ENCODE results near the gene PRPSAP2. TPM values are rescaled to one million over a fixed set of nuclear protein-coding genes. Genes with fewer than 3 reads are reported as not detected.

PRPSAP2 gene
- total and polyA plus RNA-seq, 2 donors (not counting 1 experiment from before 2014, with no cell fraction given) = 27.1 to 58.8 TPM

GRCh38 chr17:18953231-18953728 lies 95.3 kb downstream of the PRPSAP2 start:
- no peaks in the 10 kb centered on the region for H3K9me3 Mint-ChIP-seq (ENCODE audit: insufficient read depth)
- peaks cover 3% of the 10 kb centered on the region for H3K4me1 Mint-ChIP-seq
- CTCF ChIA-PET = no interaction called here
- H3K9ac ChIP-seq (ENCODE audit: low read length) = no peak overlapping the region
- no peak overlapping the region for H3K4me2 ChIP-seq (replicated peaks; ENCODE audit: low read depth, low read length, poor library complexity, severe bottlenecking)
- H3K27me3 Mint-ChIP-seq = peaks cover 13% of the 10 kb centered on the region
- no peaks in the 10 kb centered on the region for H3K79me2 ChIP-seq (ENCODE audit: control insufficient read depth, insufficient read depth, low read length)
- POLR2A ChIA-PET = no interaction called here
- H3K27ac ChIP-seq (ENCODE audit: low read length in 2 of 2) = no peak overlapping the region
- H2AFZ ChIP-seq (ENCODE audit: insufficient read depth, low read depth, low read length, poor library complexity, severe bottlenecking) = no peak overlapping the region
- peaks cover 0 to 5% (median 0%) of the 10 kb centered on the region in 3 donors for H3K9me3 ChIP-seq (ENCODE audit: control extremely low read depth in 1 of 3, control insufficient read depth in 2 of 3, insufficient read depth in 1 of 3, low read length in 2 of 3)
- no peak for ATAC-seq (ENCODE audit: low read depth)
- peaks cover 0 to 5% of the 10 kb centered on the region in 2 donors for H3K4me1 ChIP-seq (ENCODE audit: control insufficient read depth in 2 of 2, insufficient read depth in 2 of 2, low read length in 2 of 2)
- peaks cover 0 to 9% (median 0%) of the 10 kb centered on the region in 4 experiments for H3K27me3 ChIP-seq (replicated peaks in 1 of 4; ENCODE audit: control extremely low read depth in 1 of 4, control insufficient read depth in 3 of 4, insufficient read depth in 4 of 4, low read length in 3 of 4)
- DNase-seq = no peak
- WGBS (ENCODE audit: insufficient coverage) = 96% methylated on average over 12 of the region's 14 CpGs
- no peaks in the 10 kb centered on the region for H3K36me3 ChIP-seq (replicated peaks in 1 of 2; ENCODE audit: control extremely low read depth in 1 of 2, control insufficient read depth in 1 of 2, extremely low read depth in 1 of 2, insufficient read depth in 2 of 2, low read length in 1 of 2)
- no peak overlapping the region for H3K27ac Mint-ChIP-seq
- no peak overlapping the region for H3K4me3 ChIP-seq (ENCODE audit: control extremely low read depth in 1 of 5, extremely low read depth in 1 of 5, insufficient read depth in 1 of 5, low read depth in 2 of 5, low read length in 4 of 5)
- intact Hi-C loops (cut with micrococcal nuclease) = no loop called here
- no peak overlapping the region for H3K4me3 Mint-ChIP-seq
- TF ChIP-seq CTCF (IDR thresholded peaks at IDR 0.05) = no peak
- TF ChIP-seq EZH2 (IDR thresholded peaks at IDR 0.05; ENCODE audit: borderline replicate concordance, insufficient read depth, low read depth, low read length, poor library complexity, severe bottlenecking) = no peak
- no peaks in the 10 kb centered on the region for H4K20me1 ChIP-seq (ENCODE audit: control insufficient read depth, insufficient read depth, low read length, poor library complexity, severe bottlenecking)

GRCh38 chr17:18954321-18954720 lies 96.4 kb downstream of the PRPSAP2 start:
- ATAC-seq (ENCODE audit: low read depth) = no peak
- H3K4me1 Mint-ChIP-seq = peaks cover 3% of the 10 kb centered on the region
- H3K27me3 Mint-ChIP-seq = peaks cover 10% of the 10 kb centered on the region
- intact Hi-C loops (cut with micrococcal nuclease) = no loop called here
- TF ChIP-seq EZH2 (IDR thresholded peaks at IDR 0.05; ENCODE audit: borderline replicate concordance, insufficient read depth, low read depth, low read length, poor library complexity, severe bottlenecking) = no peak
- no peak for TF ChIP-seq CTCF (IDR thresholded peaks at IDR 0.05)
- POLR2A ChIA-PET = no interaction called here
- H2AFZ ChIP-seq (ENCODE audit: insufficient read depth, low read depth, low read length, poor library complexity, severe bottlenecking) = no peak overlapping the region
- DNase-seq = no peak
- H3K27ac ChIP-seq (ENCODE audit: low read length in 2 of 2) = no peak overlapping the region
- WGBS (ENCODE audit: insufficient coverage) = 100% methylated on average over 3 of the region's 3 CpGs
- no peaks in the 10 kb centered on the region for H3K36me3 ChIP-seq (replicated peaks in 1 of 2; ENCODE audit: control extremely low read depth in 1 of 2, control insufficient read depth in 1 of 2, extremely low read depth in 1 of 2, insufficient read depth in 2 of 2, low read length in 1 of 2)
- H3K27ac Mint-ChIP-seq = no peak overlapping the region
- no peak overlapping the region for H3K4me2 ChIP-seq (replicated peaks; ENCODE audit: low read depth, low read length, poor library complexity, severe bottlenecking)
- H3K4me1 ChIP-seq (ENCODE audit: control insufficient read depth in 2 of 2, insufficient read depth in 2 of 2, low read length in 2 of 2) = peaks cover 0 to 5% of the 10 kb centered on the region in 2 donors
- CTCF ChIA-PET = interaction anchor here (1.4 kb wide), 1 partner anchor 10 kb away, joined by 3 read pairs; no protein-coding TSS in a partner anchor
- no peak overlapping the region for H3K4me3 Mint-ChIP-seq
- H3K9ac ChIP-seq (ENCODE audit: low read length) = no peak overlapping the region
- H3K9me3 ChIP-seq (ENCODE audit: control extremely low read depth in 1 of 3, control insufficient read depth in 2 of 3, insufficient read depth in 1 of 3, low read length in 2 of 3) = peaks cover 0 to 5% (median 0%) of the 10 kb centered on the region in 3 donors
- H3K9me3 Mint-ChIP-seq (ENCODE audit: insufficient read depth) = no peaks in the 10 kb centered on the region
- no peaks in the 10 kb centered on the region for H4K20me1 ChIP-seq (ENCODE audit: control insufficient read depth, insufficient read depth, low read length, poor library complexity, severe bottlenecking)
- H3K79me2 ChIP-seq (ENCODE audit: control insufficient read depth, insufficient read depth, low read length) = no peaks in the 10 kb centered on the region
- H3K27me3 ChIP-seq (replicated peaks in 1 of 4; ENCODE audit: control extremely low read depth in 1 of 4, control insufficient read depth in 3 of 4, insufficient read depth in 4 of 4, low read length in 3 of 4) = peaks cover 0 to 5% (median 0%) of the 10 kb centered on the region in 4 experiments
- no peak overlapping the region for H3K4me3 ChIP-seq (ENCODE audit: control extremely low read depth in 1 of 5, extremely low read depth in 1 of 5, insufficient read depth in 1 of 5, low read depth in 2 of 5, low read length in 4 of 5)

Data from B cell (primary cell).